Endothelial cell of umbilical vein (primary cell): ENCODE data around the gene FAM227B.
"Not testable (repeated sequence)": the region's sequence is repeated elsewhere in the genome, so short reads cannot be mapped to it uniquely, and the experiment has no call there.

Experiments
- CTCF ChIP-seq, 2 donors: IDR thresholded peaks; 1 replicate in 1 of 2; 2 replicates in 1 of 2; pipeline ENCODE4 v1.5.1; 2011; ENCODE audit warnings: low read length in 2 of 2, mild to moderate bottlenecking in 2 of 2, moderate library complexity in 2 of 2, control low read depth in 1 of 2, inconsistent platforms in 1 of 2, low read depth in 1 of 2; ENCODE audit not compliant: insufficient read depth in 1 of 2; ENCODE audit errors: extremely low read depth in 1 of 2
- EZH2 ChIP-seq: IDR thresholded peaks from 2 replicates; pipeline ENCODE4 v1.6.1; 2012; ENCODE audit warnings: borderline replicate concordance, low read depth, mild to moderate bottlenecking, moderate library complexity, low read length, inconsistent platforms; ENCODE audit not compliant: severe bottlenecking
- MAX ChIP-seq: IDR thresholded peaks from 2 replicates; pipeline ENCODE4 v1.6.1; 2011; ENCODE audit not compliant: insufficient read depth, insufficient read length
- MYC ChIP-seq: IDR thresholded peaks from one replicate; pipeline ENCODE4 v1.6.1; 2011; ENCODE audit warnings: mild to moderate bottlenecking, low read depth, low read length
- POLR2A ChIP-seq: IDR thresholded peaks from 2 replicates; pipeline ENCODE4 v1.6.1; 2012; ENCODE audit warnings: low read depth, mild to moderate bottlenecking, control low read depth, low read length
- POLR2AphosphoS5 ChIP-seq: IDR thresholded peaks from 2 replicates; pipeline ENCODE4 v1.6.1; 2012; ENCODE audit warnings: low read depth, mild to moderate bottlenecking, control low read depth, low read length, moderate library complexity; ENCODE audit not compliant: insufficient read depth

GRCh38 chr15:49666486-49666885 is 45.9 kb upstream of the FAM227B start:
- not testable (repeated sequence) for TF ChIP-seq EZH2; CTCF (IDR thresholded peaks at IDR 0.05; ENCODE audit: extremely low read depth in 1 of 2, insufficient read depth in 1 of 2, low read depth in 1 of 2, low read length in 2 of 2); POLR2A; MAX; POLR2AphosphoS5; MYC
